Trophoblast cell (in vitro differentiated cells and primary cell): ENCODE data around the gene GNB2.

Experiments used
- DNase-seq, 2 donors: peaks; one replicate each; pipeline ENCODE4 v3.0.0-alpha.2; 2016
- H2AFZ ChIP-seq: 2 replicates; pipeline ENCODE4 v1.6.1; 2013; ENCODE audit warnings: low read length, moderate library complexity, mild to moderate bottlenecking; ENCODE audit not compliant: insufficient read depth, poor library complexity
- H2AK5ac ChIP-seq: 2 replicates; pipeline ENCODE4 v1.6.1; 2013; ENCODE audit warnings: mild to moderate bottlenecking, low read length
- H2BK120ac ChIP-seq: 2 replicates; pipeline ENCODE4 v1.6.1; 2013; ENCODE audit warnings: low read length, mild to moderate bottlenecking, moderate library complexity; ENCODE audit not compliant: insufficient read depth, poor library complexity
- H2BK12ac ChIP-seq: 2 replicates; pipeline ENCODE4 v1.6.1; 2013; ENCODE audit warnings: mild to moderate bottlenecking, low read length, moderate library complexity
- H2BK5ac ChIP-seq: 2 replicates; pipeline ENCODE4 v1.6.1; 2013; ENCODE audit warnings: low read length, low read depth, moderate library complexity, mild to moderate bottlenecking; ENCODE audit not compliant: poor library complexity
- H3K14ac ChIP-seq: 2 replicates; pipeline ENCODE4 v1.6.1; 2013; ENCODE audit warnings: mild to moderate bottlenecking, low read length
- H3K18ac ChIP-seq: 2 replicates; pipeline ENCODE4 v1.6.1; 2013; ENCODE audit warnings: mild to moderate bottlenecking, low read length
- H3K23ac ChIP-seq: 2 replicates; pipeline ENCODE4 v1.6.1; 2013; ENCODE audit warnings: low read length
- H3K27ac ChIP-seq: 2 replicates; pipeline ENCODE4 v1.5.1; 2013; ENCODE audit warnings: low read depth, mild to moderate bottlenecking, inconsistent platforms, low read length, moderate library complexity
- H3K27me3 ChIP-seq: 2 replicates; pipeline ENCODE4 v1.6.1; 2013; ENCODE audit warnings: inconsistent platforms, mild to moderate bottlenecking, low read length, moderate library complexity; ENCODE audit not compliant: insufficient read depth
- H3K36me3 ChIP-seq, 2 experiments: 1 replicate in 1 of 2; 2 replicates in 1 of 2; pipeline ENCODE4 v1.6.1; 2013; ENCODE audit warnings: low read length in 2 of 2, mild to moderate bottlenecking in 2 of 2, moderate library complexity in 1 of 2; ENCODE audit not compliant: insufficient read depth in 2 of 2, control insufficient read depth in 1 of 2
- H3K4ac ChIP-seq: 2 replicates; pipeline ENCODE4 v1.6.1; 2013; ENCODE audit warnings: low read depth, mild to moderate bottlenecking, low read length, moderate library complexity
- H3K4me1 ChIP-seq, 2 experiments: 1 replicate in 1 of 2; 2 replicates in 1 of 2; pipeline ENCODE4 v1.6.1; 2013; ENCODE audit warnings: low read length in 2 of 2, mild to moderate bottlenecking in 2 of 2, moderate library complexity in 1 of 2; ENCODE audit not compliant: insufficient read depth in 2 of 2, control insufficient read depth in 1 of 2
- H3K4me2 ChIP-seq: 2 replicates; pipeline ENCODE4 v1.6.1; 2013; ENCODE audit warnings: inconsistent platforms, mild to moderate bottlenecking, low read length, moderate library complexity
- H3K4me3 ChIP-seq: 2 replicates; pipeline ENCODE4 v1.5.1; 2013; ENCODE audit warnings: mild to moderate bottlenecking, low read depth, low read length, inconsistent platforms
- H3K79me1 ChIP-seq: one replicate; pipeline ENCODE4 v1.6.1; 2013; ENCODE audit warnings: low read length
- H3K79me2 ChIP-seq: 2 replicates; pipeline ENCODE4 v1.6.1; 2013; ENCODE audit warnings: low read length, mild to moderate bottlenecking; ENCODE audit not compliant: control insufficient read depth, insufficient read depth, poor library complexity
- H3K9ac ChIP-seq: 2 replicates; pipeline ENCODE4 v1.6.1; 2013; ENCODE audit warnings: mild to moderate bottlenecking, low read length
- H3K9me3 ChIP-seq: 2 replicates; pipeline ENCODE4 v1.6.1; 2013; ENCODE audit warnings: low read depth, mild to moderate bottlenecking, control low read depth, inconsistent platforms, low read length; ENCODE audit not compliant: insufficient read depth
- H4K12ac ChIP-seq: 2 replicates; pipeline ENCODE4 v1.6.1; 2013; ENCODE audit warnings: low read depth, mild to moderate bottlenecking, low read length, moderate library complexity
- H4K8ac ChIP-seq: 2 replicates; pipeline ENCODE4 v1.6.1; 2013; ENCODE audit warnings: low read depth, mild to moderate bottlenecking, low read length, moderate library complexity
- H4K91ac ChIP-seq: one replicate; pipeline ENCODE4 v1.6.1; 2013; ENCODE audit warnings: low read depth, mild to moderate bottlenecking, low read length, moderate library complexity
- WGBS: extraction: QIAGEN DNeasy Blood & Tissue Kit; methylation state at CpG from one replicate; pipeline ENCODE4 v1.1.7; 2013; ENCODE audit warnings: missing lambda C conversion rate; ENCODE audit not compliant: insufficient read length, insufficient coverage; ENCODE audit errors: extremely low coverage; 5-methylcytosine and 5-hydroxymethylcytosine counted together

The GNB2 gene

GRCh38 chr7:100683659-100684533 is 10.4 kb downstream of the GNB2 start:
- peaks cover 94 to 95% of the 10 kb centered on the region in 2 experiments for H3K36me3 ChIP-seq
- no peak overlapping the region for H3K18ac ChIP-seq
- H3K4ac ChIP-seq: no peak overlapping the region
- H3K79me1 ChIP-seq: no peaks in the 10 kb centered on the region
- H3K4me3 ChIP-seq: no peak overlapping the region
- H3K9ac ChIP-seq: no peak overlapping the region
- H3K4me1 ChIP-seq: no peaks in the 10 kb centered on the region
- no peak overlapping the region for H3K4me2 ChIP-seq
- no CpG with 5 or more reads among the region's 37 CpGs for WGBS
- H3K79me2 ChIP-seq: no peaks in the 10 kb centered on the region
- H3K14ac ChIP-seq: no peak overlapping the region
- DNase-seq: no peak
- no peak overlapping the region for H2AFZ ChIP-seq
- H4K8ac ChIP-seq: no peak overlapping the region
- no peak overlapping the region for H2BK120ac ChIP-seq
- no peak overlapping the region for H3K27ac ChIP-seq
- H2BK12ac ChIP-seq: no peak overlapping the region
- no peak overlapping the region for H4K12ac ChIP-seq
- no peaks in the 10 kb centered on the region for H3K27me3 ChIP-seq
- H3K9me3 ChIP-seq: no peaks in the 10 kb centered on the region
- no peak overlapping the region for H2AK5ac ChIP-seq
- H3K23ac ChIP-seq: no peak overlapping the region
- no peak overlapping the region for H2BK5ac ChIP-seq
- no peak overlapping the region for H4K91ac ChIP-seq

GRCh38 chr7:100684534-100685042 is 11.0 kb downstream of the GNB2 start:
- H3K27me3 ChIP-seq: no peaks in the 10 kb centered on the region
- no peak overlapping the region for H2BK5ac ChIP-seq
- H3K9me3 ChIP-seq: no peaks in the 10 kb centered on the region
- no peaks in the 10 kb centered on the region for H3K79me2 ChIP-seq
- no peak overlapping the region for H2BK12ac ChIP-seq
- DNase-seq: no peak
- no peak overlapping the region for H3K18ac ChIP-seq
- no peak overlapping the region for H4K91ac ChIP-seq
- no peak overlapping the region for H3K4me3 ChIP-seq
- no peak overlapping the region for H3K4me2 ChIP-seq
- no peak overlapping the region for H3K27ac ChIP-seq
- H2AK5ac ChIP-seq: no peak overlapping the region
- no peak overlapping the region for H2BK120ac ChIP-seq
- no peak overlapping the region for H3K9ac ChIP-seq
- no peak overlapping the region for H4K12ac ChIP-seq
- H3K14ac ChIP-seq: no peak overlapping the region
- peaks cover 92% of the 10 kb centered on the region in 2 experiments for H3K36me3 ChIP-seq
- H3K79me1 ChIP-seq: no peaks in the 10 kb centered on the region
- no peaks in the 10 kb centered on the region for H3K4me1 ChIP-seq
- WGBS: no CpG with 5 or more reads among the region's 16 CpGs
- H2AFZ ChIP-seq: no peak overlapping the region
- H3K4ac ChIP-seq: no peak overlapping the region
- no peak overlapping the region for H4K8ac ChIP-seq
- no peak overlapping the region for H3K23ac ChIP-seq

- Histone ChIP-seq H3K4me1 (no peaks in the 10 kb centered on the region), H2BK120ac (no peak overlapping the region), H2BK5ac (no peak overlapping the region), H3K27me3 (no peaks in the 10 kb centered on the region), H3K4me2 (no peak overlapping the region), H3K14ac (no peak overlapping the region), H4K91ac (no peak overlapping the region), H3K9me3 (no peaks in the 10 kb centered on the region), H3K79me2 (peaks cover 2% of the 10 kb centered on the region), H3K9ac (no peak overlapping the region), H3K27ac (no peak overlapping the region), H2AFZ (no peak overlapping the region), H4K12ac (no peak overlapping the region), H2BK12ac (no peak overlapping the region), H3K79me1 (no peaks in the 10 kb centered on the region), H3K18ac (no peak overlapping the region), H3K23ac (no peak overlapping the region), H4K8ac (no peak overlapping the region), H3K4me3 (no peak overlapping the region), H3K4ac (no peak overlapping the region), H2AK5ac (no peak overlapping the region), H3K36me3 (peaks cover 87 to 90% of the 10 kb centered on the region in 2 experiments)
- no CpG with 5 or more reads among the region's 18 CpGs for WGBS
- no peak for DNase-seq
Observed at GRCh38 chr7:100685049-100685605, 11.6 kb downstream of the GNB2 start.

- Histone ChIP-seq H3K4ac (no peak overlapping the region), H2BK120ac (no peak overlapping the region), H3K4me2 (no peak overlapping the region), H3K27me3 (no peaks in the 10 kb centered on the region), H2AK5ac (no peak overlapping the region), H4K8ac (no peak overlapping the region), H4K12ac (no peak overlapping the region), H3K36me3 (peaks cover 81 to 84% of the 10 kb centered on the region in 2 experiments), H3K9me3 (no peaks in the 10 kb centered on the region), H2BK12ac (no peak overlapping the region), H3K23ac (no peak overlapping the region), H2BK5ac (no peak overlapping the region), H3K9ac (no peak overlapping the region), H3K4me1 (no peaks in the 10 kb centered on the region), H2AFZ (no peak overlapping the region), H3K14ac (no peak overlapping the region), H3K27ac (no peak overlapping the region), H3K79me2 (peaks cover 2% of the 10 kb centered on the region), H3K79me1 (no peaks in the 10 kb centered on the region), H4K91ac (no peak overlapping the region), H3K4me3 (no peak overlapping the region), H3K18ac (no peak overlapping the region)
- no peak for DNase-seq
- WGBS: no CpG with 5 or more reads among the region's 17 CpGs
Observed at GRCh38 chr7:100685631-100686145, 12.1 kb downstream of the GNB2 start.
